K562 (cell line): Measurements from ENCODE around the gene PHAX. TPM values are rescaled to one million over a fixed set of nuclear protein-coding genes. Genes with fewer than 3 reads are reported as not detected.

Source experiments
- ATAC-seq: fragments of 200-7000 bp; cut with Tn5 transposase; 3 replicates; pipeline ENCODE4 v1.9.1; 2020; ENCODE audit warnings: moderate library complexity
- BruUV-seq: library from RNA; stranded (reverse); fragments of 400-500 nt; replicated peaks from 2 replicates; lab custom pipeline; 2021; lab: Mats Ljungman, UMichigan
- CTCF ChIA-PET: fragments of 300-600 bp; formaldehyde crosslinking; extraction: SDS; loops from one replicate; lab custom pipeline; 2021; ENCODE audit warnings: low intra/inter-chr PET ratio; lab: Yijun Ruan, JAX
- POLR2A ChIA-PET: fragments of 300-600, 350-650 bp; sonication (Branson Sonifier 250); formaldehyde crosslinking; extraction: SDS; loops from one replicate; lab custom pipeline; 2021; ENCODE audit warnings: antibody characterized with exemption, inconsistent platforms; lab: Yijun Ruan, JAX
- DNase-seq, 4 experiments: peaks; one replicate each; pipeline versions ENCODE4 v3.0.0 to v3.0.0-alpha.2; 2011 to 2018; ENCODE audit warnings: low spot score in 3 of 4, mixed read lengths in 3 of 4; ENCODE audit errors: extremely low read depth in 1 of 4
- FAIRE-seq: peaks from 2 replicates; lab custom pipeline; 2011; peaks lifted over from hg19 to GRCh38; lab: Jason Lieb, UNC
- H2AFZ ChIP-seq: 2 replicates; pipeline ENCODE4 v1.6.0; 2011; ENCODE audit warnings: low read depth, low read length, control low read depth, inconsistent platforms
- H3K27ac ChIP-seq: fragments of 200-600 bp; 3 replicates; pipeline ENCODE4 v1.8.0; 2011; ENCODE audit warnings: low read depth, mild to moderate bottlenecking, control low read depth, inconsistent platforms, low read length, moderate library complexity, mixed read lengths; ENCODE audit errors: extremely low read depth
- H3K27me3 ChIP-seq, 2 experiments: fragments of 300-600 bp in 1 of 2; 2 replicates in 1 of 2; 3 replicates in 1 of 2; pipeline versions ENCODE4 v1.6.0 to v1.8.0; 2011; ENCODE audit warnings: inconsistent platforms in 2 of 2, low read length in 2 of 2, mild to moderate bottlenecking in 1 of 2, mixed read lengths in 1 of 2, moderate library complexity in 1 of 2; ENCODE audit not compliant: control insufficient read depth in 2 of 2, insufficient read depth in 2 of 2
- H3K36me3 ChIP-seq: fragments of 300-600 bp; 3 replicates; pipeline ENCODE4 v1.8.0; 2011; ENCODE audit warnings: mild to moderate bottlenecking, low read length, inconsistent platforms; ENCODE audit not compliant: control insufficient read depth, insufficient read depth
- H3K4me1 ChIP-seq, 2 experiments: fragments of 200-600 bp in 1 of 2; replicated peaks in 1 of 2; 2 replicates in 1 of 2; 3 replicates in 1 of 2; pipeline versions ENCODE4 v1.5.1 to v1.8.0; 2011; ENCODE audit warnings: inconsistent platforms in 2 of 2, low read length in 2 of 2, mild to moderate bottlenecking in 1 of 2, mixed read lengths in 1 of 2, moderate library complexity in 1 of 2; ENCODE audit not compliant: control insufficient read depth in 2 of 2, insufficient read depth in 2 of 2
- H3K4me2 ChIP-seq: 2 replicates; pipeline ENCODE4 v1.6.1; 2011; ENCODE audit warnings: low read length, control low read depth, inconsistent platforms, mixed read lengths; ENCODE audit not compliant: insufficient read depth
- H3K4me3 ChIP-seq: fragments of 200-600 bp; sonication (generic), shearing (Covaris generic); 2 replicates; pipeline ENCODE4 v1.5.1; 2016; ENCODE audit warnings: control low read depth, inconsistent platforms
- H3K79me2 ChIP-seq: fragments of 200-600 bp; 3 replicates; pipeline ENCODE4 v1.8.0; 2011; ENCODE audit warnings: low read length, inconsistent platforms; ENCODE audit not compliant: control insufficient read depth, insufficient read depth
- H3K9ac ChIP-seq, 2 experiments: 2 replicates each; pipeline versions ENCODE4 v1.6.0 to v1.6.1; 2011; ENCODE audit warnings: low read depth in 2 of 2, low read length in 2 of 2, control low read depth in 1 of 2, inconsistent platforms in 1 of 2, mild to moderate bottlenecking in 1 of 2, mixed read lengths in 1 of 2; ENCODE audit not compliant: insufficient read depth in 1 of 2
- H3K9me1 ChIP-seq: one replicate; pipeline ENCODE4 v1.6.0; 2011; ENCODE audit warnings: inconsistent platforms, mild to moderate bottlenecking, low read length, moderate library complexity; ENCODE audit not compliant: control insufficient read depth, insufficient read depth
- H3K9me3 ChIP-seq: replicated peaks from 2 replicates; pipeline ENCODE4 v1.5.1; 2011; ENCODE audit warnings: low read depth, low read length, inconsistent platforms; ENCODE audit not compliant: control insufficient read depth, insufficient read depth
- H4K20me1 ChIP-seq: replicated peaks from 2 replicates; pipeline ENCODE4 v1.6.1; 2011; ENCODE audit warnings: low read length, inconsistent platforms, mixed read lengths; ENCODE audit not compliant: control insufficient read depth, insufficient read depth
- SPI1 ChIP-seq: IDR thresholded peaks from 2 replicates; pipeline ENCODE4 v1.6.1; 2011; ENCODE audit warnings: low read depth, low read length, control low read depth, borderline replicate concordance
- SRSF7 ChIP-seq: fragments of 200-400 bp; formaldehyde crosslinking; optimal IDR thresholded peaks from 2 replicates; pipeline ENCODE3; 2017; ENCODE audit warnings: mild to moderate bottlenecking, low read depth, low read length
- YY1 ChIP-seq, 3 experiments: IDR thresholded peaks; 2 replicates each; pipeline ENCODE4 v1.6.1; 2011; ENCODE audit warnings: low read length in 2 of 3, mild to moderate bottlenecking in 2 of 3, moderate library complexity in 2 of 3, borderline replicate concordance in 1 of 3, control low read depth in 1 of 3, low read depth in 1 of 3; ENCODE audit not compliant: insufficient read depth in 3 of 3, insufficient replicate concordance in 2 of 3, control insufficient read depth in 1 of 3, insufficient read length in 1 of 3; ENCODE audit errors: extremely low read depth in 1 of 3
- ZNF764 ChIP-seq: fragments of 250-450 bp; sonication (Bioruptor Pico); IDR thresholded peaks from 2 replicates; pipeline ENCODE4 v1.4.0; 2020; ENCODE audit warnings: low read depth, mild to moderate bottlenecking, moderate library complexity
- WGBS: fragments of 100-300 bp; shearing (Covaris generic); methylation state at CpG from one replicate; pipeline ENCODE4 v1.1.6; 2016; ENCODE audit warnings: low coverage, mixed read lengths; ENCODE audit not compliant: insufficient coverage; ENCODE audit errors: missing lambda C conversion rate; 5-methylcytosine and 5-hydroxymethylcytosine counted together
- in situ Hi-C: fragments of 300-500 bp; cut with MboI; formaldehyde crosslinking; loops from 4 replicates; pipeline ENCODE4 v1.15.0; 2018; ENCODE audit warnings: inconsistent platforms, mixed read lengths
- intact Hi-C: fragments of 100-400 bp; cut with micrococcal nuclease; formaldehyde crosslinking; loops from 2 replicates; pipeline ENCODE4 v1.14.2; 2022
- polyA plus RNA-seq, 8 experiments: library from polyadenylated mRNA; depleted of rRNA in 4 of 8; stranded (reverse) in 5 of 8; unstranded in 3 of 8; fragments of >200 nt; fragmentation: Nextera tagmentation in 2 of 8; fragmentation: Illumina TruSeq in 1 of 8; extraction: Ambion mirVana in 2 of 8; extraction: Trizol in 1 of 8; gene quantifications; 2 replicates each; pipeline versions ENCODE4 v1.2.1 to v1.2.3, GENCODE V29; 2011 to 2014; ENCODE audit warnings: inconsistent platforms in 1 of 8, missing spikeins in 1 of 8
- total RNA-seq, 7 experiments: library from RNA; depleted of rRNA in 6 of 7; stranded (reverse); fragments of >200 nt in 6 of 7; fragmentation: Illumina TruSeq in 2 of 7; extraction: Trizol in 2 of 7; gene quantifications; 2 replicates each; pipeline versions ENCODE4 v1.2.1 to v1.2.3, GENCODE V29; 2011 to 2021; ENCODE audit warnings: low replicate concordance in 1 of 7

PHAX gene
- total and polyA plus RNA-seq, 9 of the 15 experiments (the other 6 are each of a cell fraction or from before 2014, with no cell fraction given), result 20.2 to 59.8 (median 43.5) TPM

GRCh38 chr5:126659805-126660482 lies 59.2 kb downstream of the PHAX start:
- Histone ChIP-seq H3K4me2 (no peak overlapping the region), H3K36me3 (no peaks in the 10 kb centered on the region), H3K27ac (no peak overlapping the region), H3K9ac (no peak overlapping the region), H2AFZ (peak overlapping the region; percentile 42; the same call in 1 of the 2 replicates), H3K9me1 (no peaks in the 10 kb centered on the region), H4K20me1 (no peaks in the 10 kb centered on the region), H3K79me2 (no peaks in the 10 kb centered on the region), H3K9me3 (no peaks in the 10 kb centered on the region), H3K27me3 (peaks cover 0 to 5% of the 10 kb centered on the region in 2 experiments; a peak in 1 of 5 replicates), H3K4me1 (no peaks in the 10 kb centered on the region; a peak in 1 of 5 replicates), H3K4me3 (no peak overlapping the region)
- in situ Hi-C loops (no loop called here), intact Hi-C loops (loop anchor here (5.0 kb wide), 2 partner anchors 187 to 832 kb away; no protein-coding TSS in a partner anchor)
- ATAC-seq, result no peak
- ChIA-PET CTCF (no interaction called here), POLR2A (interaction anchor here (0.6 kb wide), 1 partner anchor 338 kb away, joined by 5 read pairs; no protein-coding TSS in a partner anchor)
- FAIRE-seq, result peak; percentile 23
- WGBS, result 62% methylated on average over 2 of the region's 2 CpGs
- no TSS peak for BruUV-seq
- peak; percentile 82 for TF ChIP-seq SPI1
- TF ChIP-seq SRSF7, result no peak
- TF ChIP-seq ZNF764 (CRISPR knock-in tag), result no peak
- no peak for TF ChIP-seq YY1 (IDR thresholded peaks at IDR 0.05; ENCODE audit: borderline replicate concordance in 1 of 3, control insufficient read depth in 1 of 3, extremely low read depth in 1 of 3, insufficient read depth in 3 of 3, insufficient read length in 1 of 3, insufficient replicate concordance in 2 of 3, low read depth in 1 of 3, low read length in 2 of 3)
- no peak for DNase-seq
